GM18498 (cell line): Measurements from ENCODE around the gene DCUN1D3.

ENCODE experiments used
- ATAC-seq: cut with Tn5 transposase; IDR thresholded peaks from one replicate; pipeline ENCODE4 v1.9.1; 2021; ENCODE audit warnings: mild to moderate bottlenecking, moderate library complexity; ENCODE audit not compliant: unreplicated experiment

Gene DCUN1D3

DNA sequence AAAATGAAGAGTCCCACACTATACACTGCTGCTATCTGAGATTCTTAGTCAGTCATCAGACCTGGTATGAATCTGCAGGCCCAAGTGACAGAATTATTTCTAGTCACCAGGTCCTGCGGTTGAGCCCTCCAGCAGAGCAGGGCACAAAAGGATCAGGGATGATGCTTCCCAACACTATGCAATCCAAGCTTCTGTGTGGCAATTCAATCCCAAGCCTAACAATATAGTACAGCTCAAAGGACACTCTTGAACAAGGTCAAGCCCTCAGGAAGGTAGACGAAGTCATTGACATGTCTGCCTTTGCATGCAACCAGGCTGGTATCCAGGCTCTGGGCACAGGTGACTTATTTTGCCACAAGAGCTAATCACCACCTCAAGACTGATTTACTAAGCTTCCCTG lies 5.8 kb downstream of the DCUN1D3 start:
- ATAC-seq = no peak

DNA sequence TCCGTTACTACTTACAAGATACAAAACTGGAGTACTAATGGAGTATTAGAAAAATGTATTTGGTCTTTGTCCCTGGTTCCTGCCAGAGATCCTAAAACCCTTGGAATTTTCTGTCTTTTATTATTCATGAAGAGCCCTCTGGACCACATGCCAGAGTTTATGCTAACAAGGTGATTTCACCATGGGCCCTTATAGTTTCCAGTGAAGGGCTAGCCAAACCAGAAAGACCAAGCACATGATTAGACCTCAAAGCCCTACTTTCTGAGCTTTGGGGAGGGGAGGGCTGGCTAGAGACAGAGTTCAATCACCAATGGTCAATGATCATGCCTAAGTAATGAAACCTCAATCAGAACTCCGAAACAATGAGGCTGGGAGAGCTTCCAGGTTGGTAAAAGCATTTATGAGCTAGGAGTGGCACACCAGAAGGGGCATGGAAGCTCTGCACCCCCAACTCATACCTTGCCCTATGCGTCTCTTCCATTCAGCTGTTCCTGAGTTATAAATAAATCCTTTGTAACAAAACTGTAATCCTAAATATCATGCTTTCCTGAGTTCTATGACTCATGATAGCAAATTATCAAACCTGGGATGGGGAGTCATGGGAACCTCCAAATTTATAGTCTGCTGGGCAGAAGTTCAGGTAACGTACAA lies 10.4 kb downstream of the DCUN1D3 start:
- no peak for ATAC-seq

DNA sequence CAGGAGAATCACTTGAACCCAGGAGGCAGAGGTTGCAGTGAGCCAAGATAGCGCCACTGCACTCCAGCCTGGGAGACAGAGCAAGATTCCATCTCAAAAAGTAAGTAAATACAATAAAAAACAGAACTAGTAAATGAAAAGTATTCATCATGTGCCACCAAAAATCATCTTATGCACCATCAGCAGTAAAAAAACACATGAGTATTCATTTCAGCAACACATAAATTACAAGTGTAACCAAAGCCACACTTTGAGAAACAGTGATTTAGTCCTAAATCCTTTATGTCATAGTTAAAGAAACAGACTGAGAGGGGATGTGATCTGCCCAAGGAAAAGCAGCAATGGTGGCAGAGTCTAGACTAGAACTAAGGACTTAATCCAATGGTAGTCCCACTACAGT lies 13.0 kb downstream of the DCUN1D3 start:
- no peak for ATAC-seq

DNA sequence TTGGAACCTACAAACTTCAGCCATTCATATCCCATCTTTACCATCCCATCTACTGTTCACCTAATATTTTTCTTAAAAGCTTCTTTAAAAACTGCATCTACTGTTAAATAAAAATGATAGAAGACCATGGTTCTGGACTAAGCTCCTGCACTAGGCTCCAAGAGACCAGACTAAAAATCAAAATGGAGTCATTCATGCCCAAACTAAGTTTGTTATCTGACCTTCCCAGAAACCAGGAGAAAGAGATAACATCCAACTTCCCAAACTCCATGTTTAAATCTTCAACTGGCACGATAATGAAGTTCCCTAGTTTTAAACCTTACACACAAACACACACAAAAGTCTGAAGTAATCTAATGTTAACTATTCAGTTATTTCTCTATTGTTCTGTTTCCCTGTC lies 13.8 kb downstream of the DCUN1D3 start:
- no peak for ATAC-seq

DNA sequence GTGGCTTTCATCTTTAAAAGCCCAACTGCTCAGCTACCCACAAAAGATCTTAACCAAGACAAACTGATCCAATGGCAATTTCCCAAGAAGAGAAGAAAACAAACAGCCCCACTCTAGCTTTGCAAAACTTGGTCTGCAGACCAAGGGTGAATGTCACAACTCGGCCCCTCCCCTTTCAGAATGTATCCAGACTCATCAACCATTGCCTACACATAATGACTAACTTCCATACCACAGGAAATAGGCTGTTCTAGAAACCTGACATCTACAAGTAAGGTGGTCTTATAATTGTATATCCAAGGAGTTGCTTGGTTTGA lies 16.0 kb downstream of the DCUN1D3 start:
- no peak for ATAC-seq

DNA sequence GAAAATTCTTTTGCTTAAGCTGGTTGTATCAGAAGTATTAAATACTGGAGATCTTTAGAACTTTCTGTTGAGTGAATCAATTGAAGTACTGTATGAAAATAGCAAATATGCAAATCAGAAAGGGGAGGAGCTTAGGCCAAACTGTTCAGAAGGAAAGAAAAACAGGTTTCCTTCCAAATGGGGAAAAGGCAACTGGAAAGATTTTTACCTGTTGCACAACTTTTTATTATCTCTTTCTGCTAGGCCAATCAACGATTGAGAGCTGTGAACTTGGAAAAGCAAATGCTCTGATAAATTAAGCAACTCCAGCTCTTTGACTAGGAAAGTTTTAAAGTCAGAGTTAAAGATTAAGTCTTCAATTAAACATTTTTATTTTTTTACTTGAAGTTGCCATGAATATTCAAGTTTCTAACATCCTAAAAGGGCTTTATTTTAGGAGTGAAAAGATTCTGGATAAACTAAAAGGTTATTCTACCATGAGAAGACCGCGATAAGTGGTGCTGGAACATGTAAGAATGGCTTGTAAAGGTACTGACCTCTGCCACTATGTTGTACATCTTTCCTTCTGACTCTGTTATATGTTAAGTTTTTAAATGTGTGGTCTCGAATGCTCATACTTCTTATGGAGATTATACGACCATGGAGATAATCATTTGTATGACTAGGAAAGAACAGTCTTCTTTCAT lies 16.5 kb downstream of the DCUN1D3 start:
- no peak for ATAC-seq

DNA sequence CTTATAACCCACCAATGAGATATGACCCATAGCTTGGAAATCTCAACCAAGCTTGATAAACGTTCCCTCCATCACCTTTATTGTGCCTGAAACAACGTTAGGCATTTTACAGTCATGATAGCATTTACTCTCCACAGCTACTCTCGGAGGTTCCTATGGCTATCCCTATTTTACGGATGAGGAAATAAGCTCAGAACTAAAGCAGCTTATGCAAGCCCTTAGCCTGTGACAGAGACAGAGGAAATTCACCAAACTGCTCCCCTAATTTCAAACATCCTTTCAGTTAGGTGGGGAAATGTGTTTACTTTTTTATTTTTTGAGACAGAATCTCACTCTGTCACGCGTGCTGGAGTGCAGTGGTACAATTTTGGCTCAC lies 18.7 kb downstream of the DCUN1D3 start:
- no peak for ATAC-seq

DNA sequence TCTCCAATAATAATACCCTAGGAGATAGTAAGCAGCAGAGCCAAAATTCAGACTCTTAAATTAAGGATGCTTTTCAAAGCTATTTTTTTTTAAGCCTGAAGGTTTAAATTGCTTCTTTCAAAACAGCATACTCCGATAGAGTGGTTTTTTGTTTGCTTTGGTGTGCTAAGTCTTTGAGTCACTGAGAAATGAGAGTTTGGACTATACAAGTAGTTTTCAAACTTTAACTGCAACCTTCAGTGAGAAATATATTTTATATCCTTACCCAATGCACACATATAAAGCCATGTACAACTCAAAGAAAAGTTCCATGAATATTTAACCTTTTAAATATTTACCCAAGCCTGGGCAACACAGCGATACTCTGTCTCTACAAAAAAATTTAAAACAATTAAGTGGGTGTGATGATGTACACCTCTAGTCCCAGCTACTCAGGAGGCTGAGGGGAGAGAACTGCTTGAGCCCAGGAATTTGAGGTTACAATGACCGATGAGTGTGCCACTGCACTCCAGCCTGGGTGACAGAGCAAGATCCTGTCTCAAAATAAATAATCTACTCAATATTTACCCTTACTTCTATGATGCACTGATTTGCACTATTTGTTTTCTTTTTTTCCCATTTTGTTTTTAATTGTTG lies 19.2 kb downstream of the DCUN1D3 start:
- ATAC-seq = no peak

DNA sequence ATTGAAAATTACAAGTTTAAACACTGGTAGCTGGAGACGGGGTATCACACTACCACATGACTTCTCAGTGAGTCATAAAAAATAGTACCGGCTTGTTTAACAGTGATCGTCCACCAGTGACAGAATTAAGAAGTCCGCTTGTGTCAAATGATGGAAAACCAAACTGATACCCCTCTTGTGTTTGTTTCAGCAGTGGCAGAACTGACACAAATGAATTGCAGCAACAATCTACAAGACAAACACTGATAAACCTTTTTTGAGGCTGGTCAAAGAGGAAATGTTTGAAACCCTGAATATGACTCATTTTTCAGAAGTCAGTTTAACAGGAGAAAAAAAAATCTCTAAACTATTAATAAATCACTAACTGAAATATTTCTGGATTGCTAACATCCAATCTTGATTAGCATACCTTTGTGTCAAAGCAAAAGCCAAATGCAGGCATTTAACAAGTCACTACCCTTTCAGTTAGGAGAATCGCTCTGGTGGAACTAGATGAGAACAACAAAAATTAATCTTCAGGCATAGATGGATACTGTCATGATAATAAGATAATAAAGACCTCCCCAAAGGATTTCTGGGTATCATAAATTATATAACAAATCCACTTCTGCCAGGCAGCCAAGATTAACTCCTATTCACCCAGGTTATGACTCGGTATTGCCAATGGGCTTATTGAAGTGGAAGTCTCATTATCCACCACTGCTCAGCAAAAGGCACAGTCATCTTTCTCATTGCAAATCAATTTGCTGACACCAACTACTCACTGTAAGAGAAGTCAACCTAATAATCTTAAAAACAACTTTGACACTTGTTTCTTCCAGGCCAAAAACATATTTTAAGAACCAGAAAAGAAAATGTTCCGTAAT lies 20.8 kb downstream of the DCUN1D3 start:
- ATAC-seq = no peak

DNA sequence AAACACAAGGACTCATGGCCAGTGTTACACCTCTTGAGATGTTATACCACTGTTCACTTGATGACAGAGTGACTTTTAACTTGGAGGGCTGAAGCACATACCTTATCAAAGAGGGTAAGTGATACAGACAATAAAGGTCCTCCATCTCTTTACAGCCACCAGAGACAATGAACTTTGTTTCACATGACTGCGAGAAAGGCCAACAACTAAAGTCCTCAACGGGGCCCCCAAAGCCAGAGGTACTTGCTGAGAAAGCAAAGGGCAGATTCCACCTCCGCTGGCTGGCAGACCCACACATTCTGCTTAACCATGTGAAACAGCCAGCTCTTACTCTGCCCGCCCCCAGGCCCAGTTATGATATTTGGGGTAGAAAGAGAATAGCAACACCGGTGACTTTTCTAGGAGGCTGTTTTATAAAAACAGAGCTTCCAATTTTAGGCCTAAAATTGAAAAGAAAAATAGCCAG lies 21.4 kb downstream of the DCUN1D3 start:
- ATAC-seq = no peak

DNA sequence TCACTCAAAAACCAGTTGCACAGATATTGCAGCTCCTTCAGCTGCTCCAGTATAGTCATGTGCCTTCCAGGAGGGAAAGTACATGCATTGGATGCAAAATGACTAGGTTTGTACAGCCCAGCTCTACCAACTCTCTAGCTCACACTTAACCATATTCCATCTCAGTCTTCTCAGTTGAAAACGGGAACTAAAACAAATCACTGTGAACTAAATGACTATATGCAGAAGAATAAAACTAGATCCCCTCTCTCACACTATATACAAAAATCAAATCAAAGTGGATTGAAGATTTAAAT lies 24.9 kb downstream of the DCUN1D3 start:
- no peak for ATAC-seq

DNA sequence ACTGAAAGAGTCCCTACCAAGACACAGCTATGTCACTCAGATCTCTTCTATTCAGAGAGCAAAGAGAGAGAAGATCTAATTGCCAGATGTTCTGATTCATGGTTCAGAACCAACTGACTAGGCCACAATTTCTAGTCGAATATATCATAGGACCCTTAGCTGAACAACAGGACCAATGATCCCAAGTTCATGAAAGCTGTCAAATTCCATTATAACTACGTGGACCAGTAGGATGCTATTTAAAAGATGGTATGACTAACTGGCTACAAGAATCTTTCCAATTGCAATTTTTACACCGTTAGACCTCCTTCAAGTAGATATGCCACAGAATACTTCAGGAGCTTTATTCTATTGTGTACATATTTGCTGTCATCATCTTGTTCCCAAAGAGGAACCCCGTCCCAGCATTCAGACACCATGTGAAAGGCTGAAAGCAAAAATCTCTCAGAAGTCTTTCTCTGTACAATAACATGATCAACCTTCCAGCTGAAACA lies 26.0 kb downstream of the DCUN1D3 start:
- ATAC-seq = peak; percentile 10

DNA sequence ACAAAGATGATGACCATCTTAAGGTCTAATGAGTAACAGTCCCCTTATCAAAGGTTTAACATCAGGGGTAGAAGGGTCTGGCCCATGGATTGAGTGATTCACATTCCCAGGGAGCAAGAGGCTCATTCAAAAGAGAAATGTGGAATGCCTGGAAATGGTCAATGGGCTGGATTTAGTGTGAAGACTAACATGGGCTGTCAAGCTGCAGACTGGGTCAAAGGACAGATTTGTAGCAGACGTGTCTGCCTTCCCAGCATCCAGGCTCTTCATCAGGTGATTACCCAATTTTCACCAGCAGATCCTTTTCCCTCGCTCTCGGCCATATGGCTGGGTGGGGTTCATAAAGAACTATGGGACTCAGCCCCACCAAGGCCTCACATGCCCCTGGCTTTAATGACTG lies 26.8 kb downstream of the DCUN1D3 start:
- ATAC-seq = no peak

DNA sequence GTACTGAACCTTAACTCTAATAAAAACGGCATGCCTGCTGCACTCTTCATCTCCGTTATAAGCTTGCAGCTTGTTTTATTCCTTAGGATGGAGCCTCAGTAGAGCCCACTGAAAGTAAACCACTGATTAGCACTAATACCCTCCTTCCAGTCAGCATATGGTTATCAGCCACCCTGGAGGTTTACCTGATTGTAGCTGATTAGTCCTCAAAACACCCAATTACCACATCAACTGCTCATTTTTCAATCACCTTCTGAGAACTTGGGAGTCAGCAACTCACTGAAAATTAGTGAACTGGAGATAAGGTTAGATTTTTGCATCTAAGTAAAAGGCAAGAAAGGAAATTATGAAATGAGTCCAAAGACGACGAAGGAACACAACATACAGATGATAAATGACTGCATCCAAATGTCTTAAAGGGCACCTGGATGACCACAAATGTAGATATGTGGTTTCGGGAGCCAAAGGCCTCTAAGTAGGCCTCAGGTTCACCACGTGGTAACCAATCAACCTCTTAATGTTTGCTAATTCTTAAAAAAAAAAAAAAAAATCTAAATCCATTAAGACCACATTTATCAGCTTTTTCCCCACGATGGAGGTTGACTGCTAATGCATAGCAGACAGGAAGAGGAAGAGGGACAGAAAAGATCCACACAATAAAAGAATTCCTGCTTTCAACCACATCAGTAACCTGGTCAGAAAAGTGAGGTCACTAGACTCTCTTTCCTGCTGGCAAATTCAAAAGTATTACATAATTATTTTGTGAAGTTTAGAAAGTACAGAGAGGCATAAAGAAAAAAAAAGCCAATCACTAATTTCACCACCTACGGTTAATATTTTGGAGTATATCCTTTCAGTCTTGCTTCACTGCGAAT lies 28.0 kb downstream of the DCUN1D3 start:
- no peak for ATAC-seq

DNA sequence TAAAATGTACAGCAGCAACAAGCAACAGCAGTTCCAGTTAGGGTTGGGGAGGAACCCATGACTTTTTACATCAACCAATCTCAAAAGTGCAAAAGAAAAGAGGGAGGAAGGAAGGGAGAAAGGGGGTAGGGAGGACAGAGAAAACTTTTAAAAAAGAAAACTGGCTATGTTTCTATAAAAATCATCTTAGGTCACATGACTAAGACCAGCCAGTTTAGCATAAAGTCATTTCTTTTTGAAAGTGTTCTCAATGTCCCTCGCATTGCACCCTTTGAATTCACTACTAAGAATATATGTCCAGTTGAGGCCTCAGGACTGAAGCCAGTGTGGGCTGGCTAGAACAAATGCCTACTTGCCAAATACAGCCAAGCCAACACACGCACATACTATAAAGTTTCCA lies 28.9 kb downstream of the DCUN1D3 start:
- ATAC-seq = no peak

DNA sequence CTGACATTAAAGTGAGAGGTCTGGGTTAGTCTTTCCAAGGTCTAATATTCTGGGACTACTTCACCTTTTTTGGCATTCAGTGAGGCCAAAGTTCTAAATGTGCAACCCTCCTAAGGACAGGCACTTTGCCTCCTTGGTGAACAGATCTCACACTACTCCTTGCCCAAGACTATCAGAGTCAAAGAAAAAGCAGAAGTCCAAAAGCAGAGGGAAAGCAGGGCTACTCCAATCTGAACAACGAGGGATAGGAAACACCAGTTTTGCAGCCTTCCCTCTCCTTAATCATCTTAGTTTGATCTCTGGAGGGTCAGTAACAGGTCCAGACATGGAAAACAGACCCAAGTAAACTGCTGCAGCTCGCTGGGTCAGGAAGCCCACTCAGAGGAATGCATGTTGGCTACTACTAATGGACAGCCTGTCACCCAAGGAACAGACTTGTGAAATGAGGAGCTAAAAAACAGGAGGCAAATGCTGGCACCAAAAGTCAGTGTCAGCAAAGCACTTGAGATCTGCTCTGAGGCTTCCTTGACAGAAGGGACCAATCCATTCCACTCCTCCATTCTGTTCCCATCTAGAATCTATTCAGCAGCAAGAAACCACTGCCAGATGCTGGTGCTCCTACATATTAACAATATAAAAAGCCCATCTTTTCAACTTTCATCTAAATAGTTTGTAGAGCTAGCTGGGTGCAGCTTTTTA lies 29.9 kb downstream of the DCUN1D3 start:
- ATAC-seq = no peak

DNA sequence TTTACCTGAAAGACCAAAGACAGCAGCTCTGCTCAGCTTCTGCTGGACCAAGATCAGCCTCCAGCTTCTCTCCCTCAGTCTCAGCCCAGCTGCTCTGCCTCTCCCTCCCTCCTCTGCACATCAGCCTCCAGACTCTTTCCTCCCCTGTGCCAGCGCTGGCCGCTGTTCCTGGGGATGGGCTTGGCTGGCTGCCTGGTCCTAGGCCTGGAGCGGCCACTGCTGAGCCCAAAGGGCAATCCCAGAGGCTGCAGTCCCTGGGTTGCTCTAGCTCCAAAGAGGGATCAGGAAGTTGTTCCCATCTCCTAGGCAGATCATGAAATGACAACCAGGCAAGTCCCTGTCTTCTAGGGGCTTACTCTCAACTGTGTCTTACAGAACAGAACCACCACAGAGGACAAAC lies 31.3 kb downstream of the DCUN1D3 start:
- ATAC-seq = no peak

DNA sequence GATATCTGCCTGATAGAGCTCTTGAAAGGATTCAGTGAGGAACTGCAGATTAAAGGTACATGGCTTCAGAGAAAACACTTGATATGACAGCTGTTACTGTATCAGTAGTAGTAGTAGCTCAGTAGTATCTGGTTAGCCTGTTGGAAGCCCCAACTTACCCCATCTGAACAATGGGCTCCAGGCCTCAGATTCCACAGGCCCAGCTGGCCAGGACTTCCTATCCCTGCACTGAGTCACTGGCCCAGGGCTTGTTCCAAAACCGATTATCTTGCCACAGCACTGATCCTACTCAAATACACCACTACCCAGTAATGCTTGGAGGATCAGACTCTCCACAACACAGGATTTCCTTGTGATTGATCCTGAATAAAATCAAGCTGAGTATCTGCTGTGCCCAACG lies 32.6 kb downstream of the DCUN1D3 start:
- no peak for ATAC-seq

DNA sequence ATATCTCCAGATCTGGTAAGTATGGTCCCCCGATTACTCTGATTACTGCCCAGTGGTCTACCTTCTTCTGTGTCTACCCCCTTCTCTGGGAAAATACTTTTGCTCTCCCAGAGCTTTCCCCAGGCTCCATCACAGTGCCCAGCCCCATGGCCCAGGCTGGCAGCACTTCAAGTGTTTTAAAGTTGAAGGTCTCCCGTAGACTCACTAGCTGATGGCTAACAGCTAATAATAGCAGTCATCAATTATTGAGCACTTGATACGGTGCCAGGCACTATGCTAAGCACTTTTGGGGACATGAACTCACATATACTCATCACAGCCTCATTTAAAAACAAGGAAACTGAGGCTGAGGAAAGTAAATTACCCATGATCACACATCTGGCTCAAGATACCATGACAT lies 33.4 kb downstream of the DCUN1D3 start:
- ATAC-seq = no peak

DNA sequence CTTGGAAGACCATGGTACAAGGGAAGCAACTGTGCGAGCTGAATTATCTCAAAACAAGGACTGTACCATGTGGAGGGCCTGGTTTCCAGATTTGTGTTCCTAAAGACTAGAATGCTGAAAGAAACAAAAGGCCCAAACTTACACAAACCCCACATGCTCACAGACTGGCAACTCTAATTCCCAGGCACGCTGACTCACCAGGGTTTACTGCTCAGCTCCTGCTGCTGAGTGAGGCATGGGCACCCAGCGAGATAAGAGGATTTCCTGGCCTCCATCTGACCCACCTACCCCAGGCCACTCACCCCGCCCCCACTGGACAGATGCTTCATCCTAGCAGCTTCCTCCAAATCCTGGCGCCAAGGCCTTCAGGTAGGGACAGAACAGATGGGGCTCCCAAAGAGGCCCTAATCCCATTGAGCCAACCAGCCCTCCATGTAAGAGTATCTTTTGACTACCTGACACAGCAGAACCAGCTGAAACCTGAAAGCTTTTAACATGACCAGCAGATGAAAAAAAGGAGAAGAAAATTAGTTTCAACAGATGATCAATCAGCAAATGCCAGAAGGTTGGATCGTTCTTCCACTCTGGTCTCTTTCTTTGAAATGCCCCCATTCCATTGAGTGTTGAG lies 33.9 kb downstream of the DCUN1D3 start:
- peak; percentile 17 for ATAC-seq
